ENCODE results near the gene FOSL1. TPM values are rescaled to one million over a fixed set of nuclear protein-coding genes. Genes with fewer than 3 reads are reported as not detected.

Gene FOSL1
- total RNA-seq, 2 experiments from 2014 or later: 0.88 TPM; not detected in 1

DNA sequence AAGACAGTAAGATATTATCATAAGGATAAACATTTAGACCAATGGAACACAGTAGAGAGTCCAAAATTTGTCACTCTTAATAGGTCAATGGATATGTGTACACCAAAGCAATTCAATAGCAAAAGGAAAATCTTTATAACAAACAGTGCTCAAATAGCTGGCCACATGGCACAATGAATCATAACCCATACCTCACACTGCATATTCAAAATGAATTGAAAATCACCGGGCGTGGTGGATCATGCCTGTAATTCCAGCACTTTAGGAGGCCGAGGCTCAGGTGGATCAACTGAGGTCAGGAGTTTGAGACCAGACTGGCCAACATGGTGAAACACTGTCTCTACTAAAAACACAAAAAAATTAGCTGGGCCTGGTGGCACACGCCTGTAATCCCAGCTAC, 58.0 kb downstream of the FOSL1 start:
- Histone ChIP-seq H3K9me3 (ENCODE audit: low read length) (no peaks in the 10 kb centered on the region), H3K4me3 (ENCODE audit: low read depth, low read length, poor library complexity, severe bottlenecking) (no peak overlapping the region), H3K36me3 (ENCODE audit: insufficient read depth, low read length) (no peaks in the 10 kb centered on the region), H3K27ac (ENCODE audit: low read depth, low read length, poor library complexity, severe bottlenecking) (no peak overlapping the region), H3K79me2 (ENCODE audit: insufficient read depth, low read depth, low read length) (no peaks in the 10 kb centered on the region), H3K9me2 (ENCODE audit: insufficient read depth, low read length) (no peaks in the 10 kb centered on the region), H4K20me1 (ENCODE audit: insufficient read depth, low read length) (no peaks in the 10 kb centered on the region), H2AFZ (ENCODE audit: low read length) (no peak overlapping the region), H3K4me2 (ENCODE audit: low read length) (no peak overlapping the region), H3K4me1 (ENCODE audit: insufficient read depth, low read length, poor library complexity, severe bottlenecking) (no peaks in the 10 kb centered on the region)
- no peak for DNase-seq (ENCODE audit: low spot score)
- ChIA-PET POLR2A (interaction anchor here (0.5 kb wide), 1 partner anchor 1455 kb away, joined by 3 read pairs; no protein-coding TSS in a partner anchor), CTCF (ENCODE audit: unreplicated experiment) (no interaction called here)
- intact Hi-C loops (cut with micrococcal nuclease; ENCODE audit: unreplicated experiment): no loop called here
- TF ChIP-seq, protein P1, sequence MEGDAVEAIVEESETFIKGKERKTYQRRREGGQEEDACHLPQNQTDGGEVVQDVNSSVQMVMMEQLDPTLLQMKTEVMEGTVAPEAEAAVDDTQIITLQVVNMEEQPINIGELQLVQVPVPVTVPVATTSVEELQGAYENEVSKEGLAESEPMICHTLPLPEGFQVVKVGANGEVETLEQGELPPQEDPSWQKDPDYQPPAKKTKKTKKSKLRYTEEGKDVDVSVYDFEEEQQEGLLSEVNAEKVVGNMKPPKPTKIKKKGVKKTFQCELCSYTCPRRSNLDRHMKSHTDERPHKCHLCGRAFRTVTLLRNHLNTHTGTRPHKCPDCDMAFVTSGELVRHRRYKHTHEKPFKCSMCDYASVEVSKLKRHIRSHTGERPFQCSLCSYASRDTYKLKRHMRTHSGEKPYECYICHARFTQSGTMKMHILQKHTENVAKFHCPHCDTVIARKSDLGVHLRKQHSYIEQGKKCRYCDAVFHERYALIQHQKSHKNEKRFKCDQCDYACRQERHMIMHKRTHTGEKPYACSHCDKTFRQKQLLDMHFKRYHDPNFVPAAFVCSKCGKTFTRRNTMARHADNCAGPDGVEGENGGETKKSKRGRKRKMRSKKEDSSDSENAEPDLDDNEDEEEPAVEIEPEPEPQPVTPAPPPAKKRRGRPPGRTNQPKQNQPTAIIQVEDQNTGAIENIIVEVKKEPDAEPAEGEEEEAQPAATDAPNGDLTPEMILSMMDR (conservative IDR thresholded peaks at IDR 0.05; ENCODE audit: low read length): no peak
- no peak for TF ChIP-seq EZH2phosphoT487 (IDR thresholded peaks at IDR 0.05; ENCODE audit: borderline replicate concordance, low read depth, low read length)
- BruUV-seq (replicated peaks): no TSS peak

Other genes with a start within 250 kb of the FOSL1 start
- gene RELA, start 237.5 kb downstream of the FOSL1 start, total RNA-seq (2014; rRNA removed; shearing (Covaris generic)): 40.4 and 48.0 TPM in 2 replicates
- 78.9 and 82.5 TPM in 2 replicates for gene RELA, start 237.5 kb downstream of the FOSL1 start, total RNA-seq (2022)
- gene KAT5, start 188.1 kb downstream of the FOSL1 start, total RNA-seq (2014; rRNA removed; shearing (Covaris generic)): 87.9 and 97.1 TPM in 2 replicates
- gene KAT5, start 188.1 kb downstream of the FOSL1 start, total RNA-seq (2022): 79.9 and 82.1 TPM in 2 replicates
- gene RNASEH2C, start 179.6 kb downstream of the FOSL1 start, total RNA-seq (2014; rRNA removed; shearing (Covaris generic)): 92.7 and 99.1 TPM in 2 replicates
- gene RNASEH2C, start 179.6 kb downstream of the FOSL1 start, total RNA-seq (2022): 79.1 and 100 TPM in 2 replicates
- gene AP5B1, start 119.4 kb downstream of the FOSL1 start, total RNA-seq (2014; rRNA removed; shearing (Covaris generic)): 10.2 and 12.9 TPM in 2 replicates
- gene AP5B1, start 119.4 kb downstream of the FOSL1 start, total RNA-seq (2022): 23.9 and 25.6 TPM in 2 replicates
- gene OVOL1, start 113.3 kb downstream of the FOSL1 start, total RNA-seq (2014; rRNA removed; shearing (Covaris generic)): 0.15 TPM in 1 of 2 replicates, not detected in the other
- gene OVOL1, start 113.3 kb downstream of the FOSL1 start, total RNA-seq (2022): not detected in 2 replicates
- not detected in 2 replicates for gene SNX32, start 66.4 kb downstream of the FOSL1 start, total RNA-seq (2014; rRNA removed; shearing (Covaris generic))
- gene SNX32, start 66.4 kb downstream of the FOSL1 start, total RNA-seq (2022): not detected in 2 replicates
- 1,019 and 1,146 TPM in 2 replicates for gene CFL1, start 42.2 kb downstream of the FOSL1 start, total RNA-seq (2014; rRNA removed; shearing (Covaris generic))
- 1,064 and 1,119 TPM in 2 replicates for gene CFL1, start 42.2 kb downstream of the FOSL1 start, total RNA-seq (2022)
- 110 and 130 TPM in 2 replicates for gene MUS81, start 40.0 kb downstream of the FOSL1 start, total RNA-seq (2014; rRNA removed; shearing (Covaris generic))
- gene MUS81, start 40.0 kb downstream of the FOSL1 start, total RNA-seq (2022): 94.2 and 102 TPM in 2 replicates
- 6.1 and 7.2 TPM in 2 replicates for gene EFEMP2, start 27.6 kb downstream of the FOSL1 start, total RNA-seq (2014; rRNA removed; shearing (Covaris generic))
- 7.6 and 8.9 TPM in 2 replicates for gene EFEMP2, start 27.6 kb downstream of the FOSL1 start, total RNA-seq (2022)
- not detected in 2 replicates for gene CTSW, start 20.6 kb downstream of the FOSL1 start, total RNA-seq (2014; rRNA removed; shearing (Covaris generic))
- not detected in 2 replicates for gene CTSW, start 20.6 kb downstream of the FOSL1 start, total RNA-seq (2022)
- 133 and 184 TPM in 2 replicates for gene FIBP, start 11.9 kb downstream of the FOSL1 start, total RNA-seq (2014; rRNA removed; shearing (Covaris generic))
- gene FIBP, start 11.9 kb downstream of the FOSL1 start, total RNA-seq (2022): 89.4 and 97.3 TPM in 2 replicates
- 72.7 and 76.7 TPM in 2 replicates for gene CCDC85B, start 9.7 kb downstream of the FOSL1 start, total RNA-seq (2014; rRNA removed; shearing (Covaris generic))
- 49.0 and 64.1 TPM in 2 replicates for gene CCDC85B, start 9.7 kb downstream of the FOSL1 start, total RNA-seq (2022)
- 10.7 and 11.7 TPM in 2 replicates for gene C11orf68, start 18.7 kb upstream of the FOSL1 start, total RNA-seq (2014; rRNA removed; shearing (Covaris generic))
- gene C11orf68, start 18.7 kb upstream of the FOSL1 start, total RNA-seq (2022): 26.2 and 28.1 TPM in 2 replicates
- gene DRAP1, start 19.0 kb upstream of the FOSL1 start, total RNA-seq (2014; rRNA removed; shearing (Covaris generic)): 93.2 and 110 TPM in 2 replicates
- gene DRAP1, start 19.0 kb upstream of the FOSL1 start, total RNA-seq (2022): 68.2 and 81.2 TPM in 2 replicates
- gene TSGA10IP, start 45.1 kb upstream of the FOSL1 start, total RNA-seq (2014; rRNA removed; shearing (Covaris generic)): not detected in 2 replicates
- gene TSGA10IP, start 45.1 kb upstream of the FOSL1 start, total RNA-seq (2022): not detected in 2 replicates
- gene SART1, start 61.3 kb upstream of the FOSL1 start, total RNA-seq (2014; rRNA removed; shearing (Covaris generic)): 50.4 and 93.8 TPM in 2 replicates
- gene SART1, start 61.3 kb upstream of the FOSL1 start, total RNA-seq (2022): 55.5 and 57.8 TPM in 2 replicates
- 51.1 and 65.9 TPM in 2 replicates for gene EIF1AD, start 101.8 kb upstream of the FOSL1 start, total RNA-seq (2014; rRNA removed; shearing (Covaris generic))
- 55.5 and 63.2 TPM in 2 replicates for gene EIF1AD, start 101.8 kb upstream of the FOSL1 start, total RNA-seq (2022)
- gene BANF1, start 102.1 kb upstream of the FOSL1 start, total RNA-seq (2014; rRNA removed; shearing (Covaris generic)): 70.6 and 82.2 TPM in 2 replicates
- gene BANF1, start 102.1 kb upstream of the FOSL1 start, total RNA-seq (2022): 317 and 327 TPM in 2 replicates
- gene CST6, start 111.6 kb upstream of the FOSL1 start, total RNA-seq (2014; rRNA removed; shearing (Covaris generic)): not detected in 2 replicates
- not detected in 2 replicates for gene CST6, start 111.6 kb upstream of the FOSL1 start, total RNA-seq (2022)
- not detected in 2 replicates for gene CATSPER1, start 126.1 kb upstream of the FOSL1 start, total RNA-seq (2014; rRNA removed; shearing (Covaris generic))
- not detected in 2 replicates for gene CATSPER1, start 126.1 kb upstream of the FOSL1 start, total RNA-seq (2022)
- not detected in 2 replicates for gene GAL3ST3, start 148.8 kb upstream of the FOSL1 start, total RNA-seq (2014; rRNA removed; shearing (Covaris generic))
- not detected in 2 replicates for gene GAL3ST3, start 148.8 kb upstream of the FOSL1 start, total RNA-seq (2022)
- 185 and 191 TPM in 2 replicates for gene SF3B2, start 152.0 kb upstream of the FOSL1 start, total RNA-seq (2014; rRNA removed; shearing (Covaris generic))
- 251 and 260 TPM in 2 replicates for gene SF3B2, start 152.0 kb upstream of the FOSL1 start, total RNA-seq (2022)
- gene PACS1, start 169.9 kb upstream of the FOSL1 start, total RNA-seq (2014; rRNA removed; shearing (Covaris generic)): 21.2 and 23.7 TPM in 2 replicates
- gene PACS1, start 169.9 kb upstream of the FOSL1 start, total RNA-seq (2022): 50.5 and 52.5 TPM in 2 replicates

Measured in OCI-LY7 (cell line).